ENCODE measurements around the gene ASMTL. TPM values are rescaled to one million over a fixed set of nuclear protein-coding genes. Genes with fewer than 3 reads are reported as not detected.

Gene ASMTL
- total and polyA plus RNA-seq, 3 experiments from 2014 or later = 26.1 to 47.9 (median 26.5) TPM

- H3K36me3 Mint-ChIP-seq = peaks cover 18 to 46% (median 41%) of the 10 kb centered on the region in 3 donors
- H3K9me3 Mint-ChIP-seq = peaks cover 0 to 21% (median 11%) of the 10 kb centered on the region in 5 donors
- ChIA-PET POLR2A (no interaction called here), CTCF (no interaction called here)
- no peak overlapping the region for H3K4me3 ChIP-seq (ENCODE audit: low read length)
- no peaks in the 10 kb centered on the region for H3K27me3 ChIP-seq (ENCODE audit: insufficient read depth, low read length, poor library complexity, severe bottlenecking)
- no peak overlapping the region for H3K27ac ChIP-seq (ENCODE audit: low read depth, low read length)
- no peaks in the 10 kb centered on the region for H3K27me3 Mint-ChIP-seq
- peak overlapping the region in 6 of 8 donors; percentile 2 to 90 (median 53) for H3K27ac Mint-ChIP-seq
- H3K4me1 Mint-ChIP-seq = peaks cover 0 to 11% (median 0%) of the 10 kb centered on the region in 3 donors
- no peak overlapping the region for H3K4me3 Mint-ChIP-seq
- H3K4me1 ChIP-seq (ENCODE audit: insufficient read depth, low read length) = no peaks in the 10 kb centered on the region
- DNase-seq = no peak
- H3K9me3 ChIP-seq (ENCODE audit: low read length) = peaks cover 20% of the 10 kb centered on the region
- H3K36me3 ChIP-seq (ENCODE audit: insufficient read depth, low read length) = peaks cover 54% of the 10 kb centered on the region
Measured at GRCh38 chrX:1420371-1420770, 32.3 kb downstream of the ASMTL start.

GRCh38 chrX:1419545-1420355 lies 33.0 kb downstream of the ASMTL start:
- Histone ChIP-seq H3K4me3 (ENCODE audit: low read length) (no peak overlapping the region), H3K27me3 (ENCODE audit: insufficient read depth, low read length, poor library complexity, severe bottlenecking) (no peaks in the 10 kb centered on the region), H3K9me3 (ENCODE audit: low read length) (peaks cover 20% of the 10 kb centered on the region), H3K4me1 (ENCODE audit: insufficient read depth, low read length) (no peaks in the 10 kb centered on the region), H3K36me3 (ENCODE audit: insufficient read depth, low read length) (peaks cover 48% of the 10 kb centered on the region), H3K27ac (ENCODE audit: low read depth, low read length) (no peak overlapping the region)
- Mint-ChIP-seq H3K36me3 (peaks cover 15 to 42% (median 35%) of the 10 kb centered on the region in 3 donors), H3K27me3 (no peaks in the 10 kb centered on the region), H3K27ac (peak overlapping the region in 6 of 8 donors; percentile 2 to 90 (median 56)), H3K4me1 (peaks cover 0 to 8% (median 0%) of the 10 kb centered on the region in 3 donors), H3K9me3 (peaks cover 0 to 17% (median 11%) of the 10 kb centered on the region in 5 donors), H3K4me3 (no peak overlapping the region)
- CTCF ChIA-PET = no interaction called here
- DNase-seq = no peak
- POLR2A ChIA-PET = no interaction called here

- Mint-ChIP-seq H3K9me3 (peaks cover 0 to 16% (median 11%) of the 10 kb centered on the region in 5 donors), H3K36me3 (peaks cover 16 to 43% (median 35%) of the 10 kb centered on the region in 3 donors), H3K27ac (peak overlapping the region in 1 of 8 donors; percentile 29), H3K27me3 (no peaks in the 10 kb centered on the region), H3K4me3 (no peak overlapping the region), H3K4me1 (peaks cover 0 to 7% (median 0%) of the 10 kb centered on the region in 3 donors)
- Histone ChIP-seq H3K9me3 (ENCODE audit: low read length) (peaks cover 20% of the 10 kb centered on the region), H3K27me3 (ENCODE audit: insufficient read depth, low read length, poor library complexity, severe bottlenecking) (no peaks in the 10 kb centered on the region), H3K4me3 (ENCODE audit: low read length) (no peak overlapping the region), H3K4me1 (ENCODE audit: insufficient read depth, low read length) (no peaks in the 10 kb centered on the region), H3K27ac (ENCODE audit: low read depth, low read length) (no peak overlapping the region), H3K36me3 (ENCODE audit: insufficient read depth, low read length) (peaks cover 47% of the 10 kb centered on the region)
- DNase-seq = no peak
- POLR2A ChIA-PET = no interaction called here
- CTCF ChIA-PET = no interaction called here
Measured at GRCh38 chrX:1418901-1419544, 33.7 kb downstream of the ASMTL start.

GRCh38 chrX:1417921-1418771 lies 34.6 kb downstream of the ASMTL start:
- Mint-ChIP-seq H3K4me1 (peaks cover 0 to 7% (median 0%) of the 10 kb centered on the region in 3 donors), H3K4me3 (no peak overlapping the region), H3K36me3 (peaks cover 22 to 48% (median 35%) of the 10 kb centered on the region in 3 donors), H3K27me3 (no peaks in the 10 kb centered on the region), H3K27ac (no peak overlapping the region), H3K9me3 (peaks cover 0 to 14% (median 7%) of the 10 kb centered on the region in 5 donors)
- POLR2A ChIA-PET = no interaction called here
- Histone ChIP-seq H3K27me3 (ENCODE audit: insufficient read depth, low read length, poor library complexity, severe bottlenecking) (no peaks in the 10 kb centered on the region), H3K4me1 (ENCODE audit: insufficient read depth, low read length) (no peaks in the 10 kb centered on the region), H3K9me3 (ENCODE audit: low read length) (peaks cover 15% of the 10 kb centered on the region), H3K36me3 (ENCODE audit: insufficient read depth, low read length) (peaks cover 42% of the 10 kb centered on the region), H3K27ac (ENCODE audit: low read depth, low read length) (no peak overlapping the region), H3K4me3 (ENCODE audit: low read length) (no peak overlapping the region)
- no peak for DNase-seq
- CTCF ChIA-PET = no interaction called here

- DNase-seq = no peak
- Histone ChIP-seq H3K9me3 (ENCODE audit: low read length) (peaks cover 8% of the 10 kb centered on the region), H3K36me3 (ENCODE audit: insufficient read depth, low read length) (peaks cover 36% of the 10 kb centered on the region), H3K27me3 (ENCODE audit: insufficient read depth, low read length, poor library complexity, severe bottlenecking) (no peaks in the 10 kb centered on the region), H3K27ac (ENCODE audit: low read depth, low read length) (no peak overlapping the region), H3K4me1 (ENCODE audit: insufficient read depth, low read length) (no peaks in the 10 kb centered on the region), H3K4me3 (ENCODE audit: low read length) (no peak overlapping the region)
- Mint-ChIP-seq H3K9me3 (peaks cover 0 to 12% (median 4%) of the 10 kb centered on the region in 5 donors), H3K27ac (no peak overlapping the region), H3K4me1 (peaks cover 0 to 7% (median 0%) of the 10 kb centered on the region in 3 donors), H3K36me3 (peaks cover 24 to 49% (median 31%) of the 10 kb centered on the region in 3 donors), H3K4me3 (no peak overlapping the region), H3K27me3 (no peaks in the 10 kb centered on the region)
- CTCF ChIA-PET = no interaction called here
- POLR2A ChIA-PET = no interaction called here
Measured at GRCh38 chrX:1416965-1417760, 35.5 kb downstream of the ASMTL start.

- H3K27me3 Mint-ChIP-seq = no peaks in the 10 kb centered on the region
- Histone ChIP-seq H3K27ac (ENCODE audit: low read depth, low read length) (no peak overlapping the region), H3K9me3 (ENCODE audit: low read length) (peaks cover under 1% of the 10 kb centered on the region), H3K4me3 (ENCODE audit: low read length) (no peak overlapping the region), H3K36me3 (ENCODE audit: insufficient read depth, low read length) (peaks cover 28% of the 10 kb centered on the region), H3K27me3 (ENCODE audit: insufficient read depth, low read length, poor library complexity, severe bottlenecking) (no peaks in the 10 kb centered on the region), H3K4me1 (ENCODE audit: insufficient read depth, low read length) (no peaks in the 10 kb centered on the region)
- peaks cover 0 to 4% (median 3%) of the 10 kb centered on the region in 5 donors for H3K9me3 Mint-ChIP-seq
- no peak overlapping the region for H3K27ac Mint-ChIP-seq
- DNase-seq = no peak
- peaks cover 20 to 48% (median 26%) of the 10 kb centered on the region in 3 donors for H3K36me3 Mint-ChIP-seq
- H3K4me1 Mint-ChIP-seq = peaks cover 0 to 7% (median 0%) of the 10 kb centered on the region in 3 donors
- H3K4me3 Mint-ChIP-seq = no peak overlapping the region
- ChIA-PET CTCF (no interaction called here), POLR2A (no interaction called here)
Measured at GRCh38 chrX:1416327-1416784, 36.4 kb downstream of the ASMTL start.

GRCh38 chrX:1412551-1413161 lies 40.1 kb downstream of the ASMTL start:
- Mint-ChIP-seq H3K9me3 (no peaks in the 10 kb centered on the region), H3K4me3 (no peak overlapping the region), H3K27ac (no peak overlapping the region), H3K27me3 (no peaks in the 10 kb centered on the region), H3K4me1 (no peaks in the 10 kb centered on the region), H3K36me3 (peaks cover 12 to 40% (median 19%) of the 10 kb centered on the region in 3 donors)
- Histone ChIP-seq H3K4me3 (ENCODE audit: low read length) (no peak overlapping the region), H3K27ac (ENCODE audit: low read depth, low read length) (no peak overlapping the region), H3K27me3 (ENCODE audit: insufficient read depth, low read length, poor library complexity, severe bottlenecking) (no peaks in the 10 kb centered on the region), H3K4me1 (ENCODE audit: insufficient read depth, low read length) (no peaks in the 10 kb centered on the region), H3K9me3 (ENCODE audit: low read length) (no peaks in the 10 kb centered on the region), H3K36me3 (ENCODE audit: insufficient read depth, low read length) (peaks cover 13% of the 10 kb centered on the region)
- CTCF ChIA-PET = no interaction called here
- POLR2A ChIA-PET = no interaction called here
- no peak for DNase-seq

All from CD8-positive, alpha-beta memory T cell (primary cell).